OCI-M2 (cell line): Measurements from ENCODE around the gene NUDT16L1.
"Not testable (repeated sequence)": the region's sequence is repeated elsewhere in the genome, so short reads cannot be mapped to it uniquely, and the experiment has no call there.

Source experiments
- DNase-seq: peaks from one replicate; lab custom pipeline; 2025; ENCODE audit not compliant: unreplicated experiment; lab: John Stamatoyannopoulos, UW

The NUDT16L1 gene

GRCh38 chr16:4693296-4693955 is at the start of gene NUDT16L1:
Gene NUDT16L1 (plus strand): TSS chr16:4693562. CDS start chr16:4693727, 165 bp downstream.
- DNase-seq: peak; percentile 19

- no peak for DNase-seq
Observed at GRCh38 chr16:4646773-4647643, 46.4 kb upstream of the NUDT16L1 start.

- DNase-seq: no peak
Observed at GRCh38 chr16:4647644-4647980, 45.8 kb upstream of the NUDT16L1 start.

GRCh38 chr16:4648917-4649316 is 44.4 kb upstream of the NUDT16L1 start:
- DNase-seq: no peak

- DNase-seq: no peak
Observed at GRCh38 chr16:4649744-4650442, 43.5 kb upstream of the NUDT16L1 start.

- DNase-seq: not testable (repeated sequence)
Observed at GRCh38 chr16:4650443-4651074, 42.8 kb upstream of the NUDT16L1 start.

- DNase-seq: no peak
Observed at GRCh38 chr16:4651827-4652226, 41.5 kb upstream of the NUDT16L1 start.

- no peak for DNase-seq
Observed at GRCh38 chr16:4652561-4652960, 40.8 kb upstream of the NUDT16L1 start.

- DNase-seq: no peak
Observed at GRCh38 chr16:4654011-4654963, 39.1 kb upstream of the NUDT16L1 start.

- DNase-seq: no peak
Observed at GRCh38 chr16:4654964-4655590, 38.3 kb upstream of the NUDT16L1 start.

- no peak for DNase-seq
Observed at GRCh38 chr16:4655801-4656200, 37.6 kb upstream of the NUDT16L1 start.

GRCh38 chr16:4656221-4656620 is 37.1 kb upstream of the NUDT16L1 start:
- no peak for DNase-seq

GRCh38 chr16:4656695-4657686 is 36.4 kb upstream of the NUDT16L1 start:
- no peak for DNase-seq

- DNase-seq: no peak
Observed at GRCh38 chr16:4659363-4660353, 33.7 kb upstream of the NUDT16L1 start.

- no peak for DNase-seq
Observed at GRCh38 chr16:4660454-4661007, 32.8 kb upstream of the NUDT16L1 start.

- no peak for DNase-seq
Observed at GRCh38 chr16:4661661-4662060, 31.7 kb upstream of the NUDT16L1 start.

GRCh38 chr16:4663465-4663776 is 29.9 kb upstream of the NUDT16L1 start:
- no peak for DNase-seq
